SW 1271 (cell line): ENCODE results near the gene TIMM8A.

Source experiments
- DNase-seq, 2 experiments: peaks; one replicate each; lab custom pipeline; 2025; lab: John Stamatoyannopoulos, UW

Gene TIMM8A, protein sequence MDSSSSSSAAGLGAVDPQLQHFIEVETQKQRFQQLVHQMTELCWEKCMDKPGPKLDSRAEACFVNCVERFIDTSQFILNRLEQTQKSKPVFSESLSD

DNA sequence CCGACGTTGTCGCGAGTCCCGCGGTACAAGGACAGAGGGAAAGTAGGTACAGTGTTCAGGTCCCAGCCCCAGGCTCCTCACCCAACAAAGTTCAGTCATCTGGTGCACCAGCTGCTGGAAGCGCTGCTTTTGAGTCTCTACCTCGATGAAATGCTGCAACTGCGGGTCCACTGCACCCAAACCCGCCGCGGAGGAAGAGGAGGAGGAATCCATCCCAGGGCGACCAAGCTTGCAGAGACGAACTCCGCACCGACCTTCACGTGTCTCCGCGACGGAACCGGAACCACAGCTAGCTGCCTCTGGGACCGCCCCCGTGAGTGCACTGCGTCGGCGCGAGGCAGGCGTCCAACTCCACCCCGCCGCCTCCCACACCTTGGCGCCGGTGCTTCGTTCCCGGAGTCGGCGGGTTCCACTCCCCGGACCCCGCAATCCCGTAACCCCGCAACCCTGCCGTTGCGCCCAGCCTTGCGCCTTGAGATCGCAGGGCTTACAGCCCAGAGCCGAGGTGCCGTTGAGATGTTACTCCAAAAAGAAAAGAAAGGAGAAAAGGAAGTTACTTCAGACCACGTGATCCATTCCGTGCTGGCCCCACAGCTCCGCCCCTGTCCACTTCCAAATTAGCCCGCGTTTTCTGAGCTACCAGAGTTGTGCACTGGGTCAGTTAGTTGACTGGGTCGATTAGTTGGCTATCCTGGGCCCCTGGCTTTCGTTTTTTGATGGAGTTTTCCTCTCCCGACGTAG is at the start of gene TIMM8A:
TIMM8A (minus strand) TSS at position 291 of the 741 bp plus-strand sequence; CDS start at position 213, 78 bp downstream.
- DNase-seq = peak in 1 of 2 experiments; percentile 42

DNA sequence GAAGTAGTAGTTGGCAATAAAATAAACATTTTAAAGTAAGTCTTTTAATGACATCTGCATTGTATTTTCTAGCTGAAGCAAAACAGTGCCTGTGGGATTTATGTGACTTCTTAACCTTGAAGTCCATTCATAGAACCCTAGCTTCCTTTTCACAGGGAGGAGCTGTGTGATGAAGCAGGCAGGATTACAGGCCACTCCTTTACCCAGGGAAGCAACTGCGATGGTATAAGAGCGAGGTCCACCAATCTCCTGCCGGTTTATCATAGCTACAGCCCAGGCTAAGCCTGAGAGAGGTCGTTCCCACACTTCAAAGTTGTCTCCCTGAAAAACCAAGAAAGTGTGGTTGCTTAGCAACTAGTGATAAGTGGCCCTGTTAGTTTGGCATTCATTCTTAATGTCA is 49.2 kb upstream of the TIMM8A start:
- no peak for DNase-seq

DNA sequence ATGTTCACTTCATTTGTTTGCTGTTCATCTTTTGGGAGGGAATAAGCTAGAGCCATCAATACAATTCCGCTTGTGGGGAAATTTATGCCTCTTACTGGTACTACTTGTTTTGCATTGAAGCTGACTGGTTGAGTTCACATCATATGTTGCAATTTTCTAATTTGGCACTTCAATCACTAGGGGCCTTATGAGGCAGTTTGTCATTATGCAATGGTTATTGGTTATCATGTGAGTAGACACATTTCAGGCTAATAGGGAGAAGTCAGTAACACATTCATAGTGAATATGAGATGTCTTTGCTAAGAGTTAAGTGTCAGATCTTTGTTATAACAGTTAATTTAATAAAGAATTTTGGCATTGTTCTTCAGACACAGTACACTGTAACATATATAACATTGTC is 47.2 kb upstream of the TIMM8A start:
- no peak for DNase-seq

DNA sequence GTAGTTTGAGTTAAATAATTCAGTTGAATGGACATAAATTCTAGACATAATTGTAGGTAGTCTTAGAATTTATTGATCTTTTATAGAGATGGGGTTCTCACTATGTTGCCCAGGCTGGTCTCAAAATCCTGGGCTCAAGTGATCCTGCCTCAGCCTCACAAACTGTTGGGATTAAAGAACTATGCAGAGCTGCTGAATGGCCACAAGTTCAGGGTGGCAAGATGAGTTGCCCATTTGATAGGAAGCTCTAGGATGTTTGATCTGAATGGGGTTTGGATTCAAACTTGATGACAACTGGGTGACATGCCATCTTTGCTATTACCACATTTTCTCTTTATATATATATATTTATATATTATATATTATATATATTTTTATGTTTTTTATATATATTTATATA is 45.8 kb upstream of the TIMM8A start:
- no peak for DNase-seq

DNA sequence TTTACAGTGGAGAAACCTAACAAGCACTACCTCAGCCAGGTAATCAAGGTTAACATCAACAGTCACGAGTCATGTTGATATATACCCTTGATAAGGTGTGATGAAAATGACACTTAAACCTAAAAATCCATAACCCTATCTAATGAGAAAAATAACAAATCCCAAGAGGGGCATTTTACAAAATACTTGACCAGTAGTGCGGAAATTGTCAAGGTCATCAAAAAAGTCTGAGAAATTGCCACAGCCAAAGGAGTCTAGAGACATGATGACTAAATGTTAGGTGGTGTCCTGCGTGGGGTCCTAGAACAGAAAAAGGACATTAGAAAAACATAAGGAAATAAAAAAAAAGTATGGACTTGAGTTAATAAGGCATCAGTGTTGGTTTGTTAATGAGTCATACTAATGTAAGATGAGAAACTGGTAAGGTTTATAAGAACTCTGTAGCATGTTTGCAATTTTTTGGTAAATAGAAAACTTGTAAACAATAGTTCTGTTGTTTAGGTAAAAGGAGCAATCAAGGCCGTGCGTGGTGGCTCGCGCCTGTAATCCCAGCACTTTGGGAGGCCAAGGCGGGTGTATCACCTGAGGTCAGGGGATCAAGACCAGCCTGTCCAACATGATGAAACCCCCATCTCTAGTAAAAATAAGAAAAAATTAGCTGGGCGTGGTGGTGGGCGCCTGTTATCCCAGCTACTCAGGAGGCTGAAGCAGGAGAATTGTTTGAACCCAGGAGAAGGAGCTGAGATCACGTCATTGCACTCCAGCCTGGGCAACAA is 45.2 kb upstream of the TIMM8A start:
- no peak for DNase-seq

DNA sequence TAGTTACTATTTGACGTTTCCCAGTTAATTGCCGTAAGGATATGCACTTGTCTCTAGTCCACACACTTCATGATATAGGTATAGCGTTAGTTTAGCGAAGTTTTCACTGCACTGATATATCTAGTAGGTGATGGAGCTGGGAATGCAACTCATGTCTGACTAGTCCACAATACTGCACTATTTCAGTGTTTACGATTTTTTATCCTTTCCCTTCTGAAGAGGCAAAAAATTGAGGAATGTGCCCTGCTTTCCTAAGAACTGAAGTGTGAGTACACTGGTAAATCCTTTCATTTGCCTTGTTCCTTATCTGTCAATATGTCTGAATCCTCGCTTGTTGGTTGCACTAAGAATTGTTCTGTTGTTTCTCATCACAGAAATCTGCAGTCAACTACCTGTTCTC is 43.3 kb upstream of the TIMM8A start:
- no peak for DNase-seq

DNA sequence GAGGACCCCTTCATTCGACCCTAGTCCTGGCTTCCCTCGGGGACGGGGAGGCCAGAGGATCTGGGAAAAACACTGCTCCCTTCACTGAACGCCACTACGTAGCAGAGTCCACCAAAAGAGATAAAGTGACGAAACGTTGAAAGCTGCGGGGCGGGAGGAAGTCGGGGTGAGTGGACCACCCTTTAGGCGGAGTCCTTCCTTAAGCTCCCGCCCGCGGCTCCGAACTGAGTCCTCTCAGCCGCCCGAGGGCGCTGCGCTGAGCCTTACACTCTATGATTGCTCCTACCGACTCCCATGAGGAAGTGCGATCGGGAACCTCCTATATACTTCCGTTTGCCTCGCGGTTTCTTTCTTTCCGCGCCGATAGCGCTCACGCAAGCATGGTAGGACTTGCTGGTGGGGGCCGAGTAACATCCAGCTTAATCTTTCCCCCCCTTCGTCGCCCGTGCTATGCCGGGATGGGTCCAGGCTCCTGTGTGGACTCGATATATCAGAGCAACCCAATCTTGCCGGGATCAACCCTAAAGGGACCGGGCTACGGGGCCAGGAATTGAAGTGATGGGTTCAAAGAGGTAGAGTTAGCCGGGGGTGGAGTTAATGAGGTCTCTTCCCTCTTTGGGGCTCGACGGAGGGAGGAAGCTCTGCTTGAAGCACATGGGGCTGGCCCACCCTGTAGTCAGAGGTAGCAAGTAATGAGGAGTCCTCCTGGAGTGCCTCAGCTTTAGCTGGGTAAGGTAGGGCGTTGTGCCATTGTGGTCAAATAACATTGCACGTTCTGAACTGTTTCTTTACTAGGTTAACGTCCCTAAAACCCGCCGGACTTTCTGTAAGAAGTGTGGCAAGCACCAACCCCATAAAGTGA is 42.4 kb upstream of the TIMM8A start, which contains the start of gene RPL36A:
RPL36A (plus strand) TSS at position 348 of the 862 bp plus-strand sequence; CDS start at position 381, 33 bp downstream.
- peak; percentile 57 to 75 for DNase-seq

DNA sequence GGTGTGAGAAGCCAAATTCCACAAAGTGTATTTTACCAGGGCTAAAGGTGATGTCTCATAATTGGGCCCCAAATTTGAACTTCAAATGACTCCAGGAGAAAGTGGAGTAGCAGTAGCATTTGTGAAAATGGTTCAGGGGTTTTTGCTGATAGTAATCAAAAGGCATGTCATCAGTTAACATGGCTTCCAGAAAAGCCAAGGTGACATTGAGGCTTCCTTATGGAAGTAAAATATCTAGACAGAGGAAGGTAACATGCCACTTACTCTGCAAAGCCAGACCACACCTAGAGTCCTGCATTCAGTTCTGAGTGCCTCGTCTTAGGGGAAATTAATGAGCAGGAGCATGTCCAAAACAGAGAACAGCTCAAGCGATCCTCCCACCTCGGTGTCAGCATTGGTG is 40.1 kb upstream of the TIMM8A start:
- no peak for DNase-seq

DNA sequence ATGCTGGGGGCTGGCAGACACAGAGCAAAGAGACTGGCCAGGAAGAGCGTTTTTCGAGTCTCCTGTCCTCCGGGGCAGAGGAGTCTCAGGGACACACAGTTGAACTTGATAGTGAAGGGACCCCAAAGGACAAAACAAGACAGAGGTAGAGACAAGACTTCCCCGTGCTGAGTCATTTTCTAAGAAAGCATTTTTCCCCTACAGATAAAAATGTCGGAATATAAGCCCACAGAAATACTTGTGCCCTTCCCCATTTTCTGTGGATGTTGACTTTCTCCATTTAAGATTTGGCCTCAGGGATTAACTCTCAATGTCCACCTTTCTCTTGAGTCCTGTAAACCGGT is 38.0 kb upstream of the TIMM8A start:
- no peak for DNase-seq

DNA sequence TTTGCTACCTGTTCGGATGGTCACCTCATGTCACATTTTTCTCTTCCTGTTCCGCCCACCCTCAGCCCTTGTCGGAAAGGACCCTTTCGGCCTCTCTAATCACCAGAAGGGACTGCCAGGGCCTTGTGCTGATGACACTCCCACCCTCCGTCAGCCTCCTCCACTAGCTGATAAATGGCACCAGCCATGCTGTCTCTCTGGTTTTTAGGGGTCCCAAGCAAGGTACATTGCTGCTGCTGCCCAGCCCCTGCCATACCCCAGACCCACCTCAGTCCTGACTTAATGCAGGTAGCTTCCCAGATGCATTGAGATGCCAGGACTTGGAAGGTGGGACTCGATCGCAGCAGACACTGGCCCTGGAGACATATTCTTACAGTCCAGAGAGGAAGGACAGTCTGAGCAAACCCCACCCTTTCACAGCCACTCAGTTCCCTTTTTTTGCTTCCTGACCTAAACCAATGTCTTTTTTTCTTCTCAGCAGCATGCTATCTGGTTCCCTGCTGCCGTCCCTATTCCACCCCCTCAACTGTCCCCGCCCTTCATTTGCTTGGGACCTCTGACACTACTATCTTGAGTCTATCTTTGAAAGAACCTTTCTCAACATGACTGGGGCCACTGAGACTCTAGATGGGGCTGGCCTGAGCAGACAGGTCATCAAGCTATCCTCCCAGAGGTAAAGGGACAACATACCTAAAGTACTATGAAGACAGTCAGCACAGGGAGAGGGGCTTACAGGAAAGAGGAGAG is 37.4 kb upstream of the TIMM8A start, which contains the start of gene BTK:
BTK (minus strand) TSS at position 397 of the 747 bp plus-strand sequence. CDS start 10,907 bp downstream, outside the sequence.
- DNase-seq = no peak

DNA sequence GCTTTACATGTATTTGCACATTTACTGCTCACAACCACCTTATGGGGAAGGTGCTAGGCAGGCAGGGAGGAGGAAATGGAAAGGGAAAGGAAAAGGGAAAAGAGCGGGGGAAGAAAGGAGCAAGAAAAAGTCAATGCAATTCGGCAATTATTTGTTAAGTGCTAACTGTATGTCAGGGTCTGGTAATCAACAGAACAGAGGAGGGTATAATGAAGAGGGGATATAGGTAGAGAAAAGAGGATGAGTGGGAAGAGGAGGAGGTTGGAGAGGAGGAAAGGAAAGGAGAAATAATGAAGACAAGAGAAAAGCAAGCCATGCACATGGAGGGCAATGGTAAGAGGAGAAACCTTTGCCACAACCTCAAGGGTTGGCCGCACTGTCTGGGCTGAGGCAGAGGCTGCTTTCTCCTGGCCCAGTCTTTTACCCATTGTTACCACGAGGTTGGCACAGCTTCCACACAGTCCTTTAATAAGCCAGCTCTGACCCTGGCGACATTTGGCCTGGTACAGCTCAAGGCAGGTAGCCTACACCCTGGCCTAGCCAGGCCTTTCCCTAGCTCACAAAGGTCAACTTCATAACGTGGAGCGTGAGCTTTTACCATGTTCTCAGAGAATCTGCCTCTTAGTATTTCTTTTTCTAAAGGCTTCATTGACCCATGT is 36.6 kb upstream of the TIMM8A start:
- DNase-seq = no peak

DNA sequence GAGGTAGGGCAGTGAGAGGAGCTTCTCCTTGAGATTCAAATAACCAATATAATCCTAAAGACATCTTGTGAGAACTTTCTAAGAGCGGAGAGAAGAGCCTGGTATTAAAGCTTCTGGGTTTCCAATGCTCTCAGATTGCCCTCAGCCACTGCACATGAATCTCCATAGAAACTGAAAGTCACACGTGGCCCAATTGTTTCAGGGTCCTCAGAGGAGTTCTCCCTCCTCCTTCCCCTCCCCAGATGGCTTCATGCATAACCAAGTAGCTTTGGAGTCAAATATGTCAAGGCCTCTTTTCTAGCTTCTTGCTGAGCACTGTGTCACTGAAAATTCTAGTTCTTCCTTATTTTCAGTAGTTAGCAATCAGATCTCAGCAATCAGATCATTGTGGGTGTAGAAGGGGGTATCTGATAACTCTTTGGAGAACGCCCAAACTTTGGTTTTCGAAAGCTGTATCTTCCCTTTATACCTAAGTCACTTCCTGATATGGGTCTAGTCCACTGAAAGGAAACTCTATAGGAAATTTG is 35.2 kb upstream of the TIMM8A start:
- DNase-seq = no peak

DNA sequence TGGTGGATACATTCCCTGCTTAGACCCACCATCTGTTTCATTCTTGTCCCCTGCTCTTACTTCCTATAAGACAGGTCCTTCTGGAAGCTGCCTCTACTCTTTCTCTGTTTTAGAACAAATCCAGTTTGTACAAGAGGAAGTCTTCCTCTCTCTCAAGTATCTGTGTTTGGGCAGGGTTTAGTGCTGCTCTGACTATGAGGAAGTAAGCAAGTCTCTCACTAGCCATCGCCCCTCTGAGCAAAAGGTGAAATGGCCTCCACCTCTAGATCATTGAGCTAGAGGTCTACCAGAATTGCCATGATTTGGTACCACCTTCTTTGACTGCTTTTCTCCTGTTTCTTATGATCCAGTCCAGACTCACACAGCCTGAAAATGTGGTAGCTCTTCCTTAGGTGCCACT is 29.0 kb upstream of the TIMM8A start:
- no peak for DNase-seq

DNA sequence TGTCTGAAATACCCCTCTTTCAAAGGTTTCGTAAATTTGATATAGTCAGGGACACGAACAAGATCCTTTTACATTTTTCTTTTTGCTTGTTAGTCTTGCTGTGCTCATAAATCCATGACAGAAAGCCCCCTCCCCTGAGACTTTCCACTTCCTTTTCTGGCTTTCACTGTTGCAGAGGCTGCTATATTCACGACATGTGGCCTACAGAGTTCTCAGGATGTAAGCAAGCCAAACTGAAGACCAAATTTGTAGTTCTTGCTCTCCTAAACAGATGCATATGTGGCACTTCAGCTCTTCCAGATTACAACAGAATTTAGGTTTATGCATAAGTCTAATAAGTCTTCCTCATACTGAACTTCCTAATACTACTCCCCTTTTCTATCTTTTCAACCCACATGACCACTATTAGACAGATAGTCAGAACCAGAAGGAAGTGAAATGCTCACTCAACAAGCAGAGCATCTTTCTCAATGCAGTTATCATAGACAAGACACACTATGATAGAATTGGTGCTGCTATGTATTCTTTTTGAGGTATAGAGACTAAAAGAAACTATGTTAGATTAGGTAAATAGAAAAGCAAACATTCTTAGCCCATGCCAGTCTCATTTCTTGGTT is 22.5 kb upstream of the TIMM8A start:
- DNase-seq = no peak

DNA sequence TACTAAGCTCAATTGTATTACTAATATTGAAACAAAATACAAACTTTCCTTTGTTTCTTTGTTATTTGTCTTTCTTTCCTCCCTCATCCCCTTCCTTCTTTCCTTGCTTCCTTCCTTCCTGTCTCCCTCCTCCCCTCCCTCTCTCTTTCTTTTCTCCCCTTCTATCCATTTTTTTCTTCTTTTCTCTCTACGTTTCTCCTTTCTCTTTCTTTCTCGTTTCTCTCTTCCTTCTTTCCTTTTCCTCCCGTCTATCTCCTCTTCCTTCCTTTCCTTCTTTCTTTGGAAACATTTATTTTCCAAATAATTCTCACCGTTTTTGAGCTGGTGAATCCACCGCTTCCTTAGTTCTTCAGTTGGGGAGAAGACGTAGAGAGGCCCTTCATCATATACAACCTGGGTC is 21.1 kb upstream of the TIMM8A start:
- DNase-seq = no peak

DNA sequence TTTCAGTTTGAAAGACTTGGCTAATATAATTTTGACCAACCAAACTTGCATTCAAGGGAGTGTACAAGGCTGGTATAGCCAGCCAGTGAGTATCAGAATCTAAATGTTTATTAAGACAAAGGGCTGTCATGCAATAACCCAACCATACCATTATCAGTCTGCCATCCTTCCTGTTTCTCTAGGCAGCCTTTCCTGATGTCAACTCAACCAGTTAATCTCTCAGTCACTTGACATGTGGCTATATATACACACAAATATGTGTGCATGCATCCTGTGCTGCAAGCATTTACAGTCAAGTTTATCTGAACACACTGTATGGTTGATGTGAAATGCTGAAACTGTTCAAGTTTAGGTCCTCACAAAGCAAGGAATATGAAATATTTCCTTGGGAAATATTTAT is 20.3 kb upstream of the TIMM8A start:
- no peak for DNase-seq

DNA sequence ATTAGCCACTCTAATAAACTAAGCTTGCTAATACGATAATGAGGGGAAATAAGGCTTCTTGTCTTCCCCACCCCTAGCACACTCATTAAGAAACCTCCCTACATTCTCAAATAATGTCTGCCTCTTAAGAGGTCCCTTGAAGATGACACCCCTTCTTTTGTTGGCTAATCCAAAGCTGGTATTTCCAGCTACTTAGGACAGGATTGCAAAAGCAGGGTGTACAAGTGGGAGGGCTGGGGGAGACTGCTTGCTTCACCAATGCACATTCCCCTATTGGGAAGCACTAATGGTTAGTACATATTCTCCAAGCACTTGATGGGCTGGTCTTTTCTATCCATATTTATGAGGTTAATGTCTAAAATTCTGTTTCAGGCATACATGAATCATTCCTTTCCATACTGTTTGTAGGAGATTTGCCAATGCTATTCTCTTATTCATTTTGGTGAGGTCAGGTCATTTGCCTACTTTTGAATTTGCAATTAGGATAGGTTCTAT is 16.8 kb upstream of the TIMM8A start:
- no peak for DNase-seq

DNA sequence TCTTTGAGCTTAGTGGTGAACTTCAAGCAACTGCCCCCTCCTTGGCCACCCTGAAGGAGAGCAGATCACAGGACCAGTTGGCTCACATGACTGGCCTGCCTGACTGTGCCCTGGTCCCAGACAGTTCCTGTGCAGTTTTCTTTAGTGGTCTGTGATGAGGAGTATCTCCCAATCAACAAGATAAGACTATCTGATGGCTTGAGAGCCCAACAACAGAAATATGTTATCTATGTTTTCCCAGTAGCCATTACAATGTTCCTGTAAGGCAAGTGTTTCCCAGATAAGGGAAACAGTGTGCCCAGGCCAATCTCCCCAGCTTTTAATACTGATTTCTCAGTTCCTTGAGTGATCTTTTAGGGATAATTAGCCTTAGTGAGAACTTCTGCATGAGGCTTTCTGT is 14.2 kb upstream of the TIMM8A start:
- no peak for DNase-seq

DNA sequence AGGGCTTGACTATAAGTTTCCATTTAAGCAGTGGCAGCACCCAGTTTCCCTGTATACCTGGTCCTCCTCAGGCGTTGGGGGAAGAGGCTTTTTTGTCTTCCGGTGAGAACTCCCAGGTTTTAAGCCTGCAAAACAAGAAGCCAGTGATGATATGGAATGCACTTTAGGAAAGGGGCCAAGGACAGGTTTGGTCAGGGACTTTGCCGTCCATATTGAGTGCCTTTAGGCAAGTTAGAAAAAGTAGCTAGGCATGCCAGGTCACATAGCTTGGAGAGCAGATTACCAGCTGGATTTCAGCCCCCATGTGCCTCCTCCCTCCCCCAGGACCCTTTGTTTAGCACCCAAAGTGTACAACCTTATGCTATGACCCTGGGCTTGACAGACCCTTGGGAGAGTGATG is 13.6 kb upstream of the TIMM8A start:
- DNase-seq = no peak

DNA sequence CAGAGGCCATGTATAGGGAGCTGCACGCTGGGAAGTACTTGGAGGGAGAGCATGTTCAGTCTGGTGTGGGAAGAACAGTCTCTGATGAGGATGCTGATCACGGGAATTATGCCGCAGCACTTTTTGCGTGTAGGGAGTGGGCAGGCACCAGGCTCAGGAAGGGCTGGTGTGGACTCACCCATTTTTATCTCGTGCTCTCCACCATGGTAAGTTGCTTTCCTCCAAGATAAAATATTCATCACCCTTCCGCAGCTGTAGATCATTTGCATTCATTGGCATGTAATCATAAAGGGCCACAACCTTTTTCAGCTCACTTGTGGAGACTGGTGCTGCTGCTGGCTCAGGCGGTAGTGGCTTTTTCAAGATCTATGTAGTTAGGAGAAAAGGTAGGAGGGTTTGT is 11.8 kb upstream of the TIMM8A start:
- DNase-seq = no peak
